Smooth muscle cell (in vitro differentiated cells): Measurements from ENCODE around the gene CCDC116. TPM values are rescaled to one million over a fixed set of nuclear protein-coding genes. Genes with fewer than 3 reads are reported as not detected.

Experiments used
- DNase-seq: peaks from one replicate; lab custom pipeline; 2025; ENCODE audit not compliant: unreplicated experiment; lab: John Stamatoyannopoulos, UW
- H2AFZ ChIP-seq: fragments of 200-600 bp; sonication (generic); 2 replicates; pipeline ENCODE4 v1.6.0; 2016; ENCODE audit warnings: antibody characterized with exemption, low read depth, mild to moderate bottlenecking
- H3F3A ChIP-seq: fragments of 200-600 bp; sonication (generic); 2 replicates; pipeline ENCODE4 v1.6.0; 2017; ENCODE audit warnings: antibody characterized with exemption, low read depth
- H3K27ac ChIP-seq: fragments of 200-600 bp; sonication (generic); 2 replicates; pipeline ENCODE4 v1.5.1; 2016; ENCODE audit warnings: low read depth, mild to moderate bottlenecking
- H3K27me3 ChIP-seq: fragments of 200-600 bp; sonication (generic); 2 replicates; pipeline ENCODE4 v1.6.1; 2016; ENCODE audit warnings: low read depth, mild to moderate bottlenecking
- H3K36me3 ChIP-seq: fragments of 200-600 bp; sonication (generic); 2 replicates; pipeline ENCODE4 v1.5.1; 2016; ENCODE audit warnings: low read depth
- H3K4me1 ChIP-seq: fragments of 200-600 bp; sonication (generic); 2 replicates; pipeline ENCODE4 v1.5.1; 2016; ENCODE audit warnings: low read depth
- H3K4me2 ChIP-seq: fragments of 200-600 bp; sonication (generic); 2 replicates; pipeline ENCODE4 v1.6.0; 2016; ENCODE audit warnings: mild to moderate bottlenecking
- H3K4me3 ChIP-seq: fragments of 200-600 bp; sonication (generic); 2 replicates; pipeline ENCODE4 v1.5.1; 2016; ENCODE audit warnings: mild to moderate bottlenecking
- H3K79me2 ChIP-seq: fragments of 200-600 bp; sonication (generic); 2 replicates; pipeline ENCODE4 v1.6.0; 2016; ENCODE audit warnings: low read depth, mild to moderate bottlenecking
- H3K9ac ChIP-seq: fragments of 200-600 bp; sonication (generic); 2 replicates; pipeline ENCODE4 v1.6.0; 2016; ENCODE audit warnings: low read depth
- H3K9me3 ChIP-seq: fragments of 200-600 bp; sonication (generic); replicated peaks from 2 replicates; pipeline ENCODE4 v1.5.1; 2016; ENCODE audit warnings: low read depth
- H4K20me1 ChIP-seq: fragments of 200-600 bp; sonication (generic); 2 replicates; pipeline ENCODE4 v1.6.0; 2016; ENCODE audit warnings: low read depth
- CTCF ChIP-seq: fragments of 200-600 bp; sonication (generic); IDR thresholded peaks from 2 replicates; pipeline ENCODE4 v1.5.1; 2017; ENCODE audit warnings: borderline replicate concordance, mild to moderate bottlenecking, antibody characterized with exemption; ENCODE audit not compliant: insufficient read depth, poor library complexity, severe bottlenecking
- WGBS: methylation state at CpG from one replicate; pipeline ENCODE4 v1.1.7; 2016; ENCODE audit warnings: low lambda C conversion rate; 5-methylcytosine and 5-hydroxymethylcytosine counted together
- polyA plus RNA-seq: library from polyadenylated mRNA; unstranded; fragments of >200 nt; fragmentation: Nextera tagmentation; extraction: Ambion mirVana; gene quantifications from 2 replicates; pipeline ENCODE4 v1.2.1, GENCODE V29; 2016
- total RNA-seq: library from RNA; depleted of rRNA; stranded (reverse); fragments of >200 nt; gene quantifications from 2 replicates; pipeline ENCODE4 v1.2.3, GENCODE V29; 2014

Gene CCDC116
- total and polyA plus RNA-seq, 2 experiments from 2014 or later: 1.8 TPM; not detected in 1

- no peak overlapping the region for H3K4me2 ChIP-seq
- H3K27ac ChIP-seq: no peak overlapping the region
- H3K36me3 ChIP-seq: no peaks in the 10 kb centered on the region
- no peaks in the 10 kb centered on the region for H3K9me3 ChIP-seq
- no peak overlapping the region for H3K4me3 ChIP-seq
- TF ChIP-seq CTCF: no peak
- peaks cover 56% of the 10 kb centered on the region for H3K79me2 ChIP-seq
- no peaks in the 10 kb centered on the region for H3K4me1 ChIP-seq
- no peaks in the 10 kb centered on the region for H3F3A ChIP-seq
- H2AFZ ChIP-seq: no peak overlapping the region
- no peaks in the 10 kb centered on the region for H3K27me3 ChIP-seq
- H3K9ac ChIP-seq: no peak overlapping the region
- 94% methylated on average over 3 of the region's 3 CpGs for WGBS
- H4K20me1 ChIP-seq: peaks cover 97% of the 10 kb centered on the region
- DNase-seq: no peak
Observed at GRCh38 chr22:21621025-21621424, 11.5 kb upstream of the CCDC116 start.

GRCh38 chr22:21622011-21622918 is 10.3 kb upstream of the CCDC116 start:
- Histone ChIP-seq H3K4me1 (no peaks in the 10 kb centered on the region), H3K27me3 (no peaks in the 10 kb centered on the region), H3K79me2 (peaks cover 44% of the 10 kb centered on the region), H3K27ac (no peak overlapping the region), H3K4me3 (no peak overlapping the region), H3K9me3 (no peaks in the 10 kb centered on the region), H3K4me2 (no peak overlapping the region), H4K20me1 (peaks cover 96% of the 10 kb centered on the region), H3K36me3 (no peaks in the 10 kb centered on the region), H3K9ac (no peak overlapping the region), H3F3A (no peaks in the 10 kb centered on the region), H2AFZ (no peak overlapping the region)
- WGBS: 94% methylated on average over 17 of the region's 17 CpGs
- TF ChIP-seq CTCF: no peak
- no peak for DNase-seq

GRCh38 chr22:21622919-21623647 is 9.5 kb upstream of the CCDC116 start:
- H4K20me1 ChIP-seq: peaks cover 96% of the 10 kb centered on the region

More at GRCh38 chr22:21622919-21623647, 9.5 kb upstream of the CCDC116 start:
- Histone ChIP-seq H3K4me2 (no peak overlapping the region), H3K27ac (no peak overlapping the region), H3K4me3 (no peak overlapping the region), H3K9ac (no peak overlapping the region), H3K79me2 (peaks cover 36% of the 10 kb centered on the region), H3K9me3 (no peaks in the 10 kb centered on the region), H3K4me1 (no peaks in the 10 kb centered on the region), H3F3A (no peaks in the 10 kb centered on the region), H3K36me3 (no peaks in the 10 kb centered on the region), H3K27me3 (no peaks in the 10 kb centered on the region), H2AFZ (no peak overlapping the region)
- DNase-seq: no peak
- TF ChIP-seq CTCF: peak; percentile 2
- 95% methylated on average over 23 of the region's 23 CpGs for WGBS
